C4-2B (cell line): ENCODE results near the gene TOX2.

Experiments used
- H3K27ac ChIP-seq: fragments of 450-650 bp; 2 replicates; pipeline ENCODE4 v1.5.1; 2017
- ZFX ChIP-seq: fragments of 450-650 bp; IDR thresholded peaks from 2 replicates; pipeline ENCODE4 v1.6.1; 2017
- TF ChIP-seq, protein P1 (sequence below): fragments of 450-650 bp; conservative IDR thresholded peaks from 2 replicates; pipeline ENCODE4 v1.5.1; 2017; ENCODE audit warnings: mild to moderate bottlenecking

The TOX2 gene

DNA sequence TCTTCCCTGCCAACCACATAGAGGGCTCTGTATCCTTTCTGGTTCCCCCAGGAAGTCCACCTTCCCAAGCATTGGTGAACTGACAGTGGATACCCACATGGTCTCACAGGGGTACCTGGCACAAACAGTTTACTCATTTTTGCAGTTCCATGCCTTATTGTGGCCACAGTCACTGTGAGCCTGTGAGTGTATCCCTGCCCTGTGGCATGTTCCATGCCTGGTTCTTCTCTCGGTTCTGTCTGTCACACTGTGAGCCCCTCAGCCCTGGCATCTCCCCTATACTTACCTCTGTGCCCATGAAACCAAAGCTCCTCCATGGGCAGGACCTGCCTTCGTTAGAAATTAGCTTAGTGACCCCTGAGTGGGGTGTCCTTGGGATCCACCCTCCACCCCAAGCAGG, 107.8 kb downstream of the TOX2 start:
- TF ChIP-seq ZFX, result no peak
- TF ChIP-seq, protein P1, sequence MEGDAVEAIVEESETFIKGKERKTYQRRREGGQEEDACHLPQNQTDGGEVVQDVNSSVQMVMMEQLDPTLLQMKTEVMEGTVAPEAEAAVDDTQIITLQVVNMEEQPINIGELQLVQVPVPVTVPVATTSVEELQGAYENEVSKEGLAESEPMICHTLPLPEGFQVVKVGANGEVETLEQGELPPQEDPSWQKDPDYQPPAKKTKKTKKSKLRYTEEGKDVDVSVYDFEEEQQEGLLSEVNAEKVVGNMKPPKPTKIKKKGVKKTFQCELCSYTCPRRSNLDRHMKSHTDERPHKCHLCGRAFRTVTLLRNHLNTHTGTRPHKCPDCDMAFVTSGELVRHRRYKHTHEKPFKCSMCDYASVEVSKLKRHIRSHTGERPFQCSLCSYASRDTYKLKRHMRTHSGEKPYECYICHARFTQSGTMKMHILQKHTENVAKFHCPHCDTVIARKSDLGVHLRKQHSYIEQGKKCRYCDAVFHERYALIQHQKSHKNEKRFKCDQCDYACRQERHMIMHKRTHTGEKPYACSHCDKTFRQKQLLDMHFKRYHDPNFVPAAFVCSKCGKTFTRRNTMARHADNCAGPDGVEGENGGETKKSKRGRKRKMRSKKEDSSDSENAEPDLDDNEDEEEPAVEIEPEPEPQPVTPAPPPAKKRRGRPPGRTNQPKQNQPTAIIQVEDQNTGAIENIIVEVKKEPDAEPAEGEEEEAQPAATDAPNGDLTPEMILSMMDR, result no peak
- H3K27ac ChIP-seq, result no peak overlapping the region

- H3K27ac ChIP-seq, result no peak overlapping the region
- no peak for TF ChIP-seq ZFX
- TF ChIP-seq, protein P1, result no peak
Observed at GRCh38 chr20:44023515-44024371, 109.1 kb downstream of the TOX2 start.

DNA sequence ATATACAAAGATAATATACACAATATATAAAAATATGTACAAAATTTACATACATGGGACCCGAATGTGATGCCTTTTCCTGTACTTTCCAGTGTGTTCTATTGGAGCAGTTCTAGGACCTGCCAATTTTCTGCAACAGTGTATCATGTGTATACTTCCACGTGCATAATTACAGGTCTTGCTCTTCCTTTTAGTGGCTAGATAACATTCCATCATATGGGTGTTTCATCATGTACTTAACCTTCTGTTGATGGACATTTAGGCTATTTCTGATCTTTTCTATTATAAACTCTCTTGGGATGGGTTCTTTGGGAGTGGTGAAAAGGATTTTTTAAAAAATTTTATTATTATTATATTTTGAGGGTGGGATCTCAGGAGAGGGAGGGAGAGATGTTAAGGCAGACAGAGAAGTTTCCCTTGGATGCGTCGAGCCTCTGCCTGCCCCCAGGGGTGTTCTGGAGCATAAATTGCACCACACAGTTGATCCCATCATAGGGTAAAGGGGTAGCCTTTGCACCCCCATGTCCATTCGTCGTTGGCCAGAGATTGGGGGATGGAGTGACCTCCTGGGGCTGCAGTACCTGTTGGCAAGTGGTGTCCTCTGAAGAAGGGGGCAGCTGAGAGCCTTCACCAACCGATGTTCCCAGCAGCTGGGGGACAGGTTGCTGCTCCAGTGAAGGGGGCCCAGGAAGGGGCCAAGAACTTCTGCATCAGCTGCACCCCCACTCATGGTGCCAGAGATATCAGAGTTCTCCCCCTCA, 110.3 kb downstream of the TOX2 start:
- no peak for TF ChIP-seq ZFX
- TF ChIP-seq, protein P1, result no peak
- H3K27ac ChIP-seq, result no peak overlapping the region

- TF ChIP-seq, protein P1, result no peak
- TF ChIP-seq ZFX, result no peak
- no peak overlapping the region for H3K27ac ChIP-seq
Observed at GRCh38 chr20:44025756-44026155, 111.1 kb downstream of the TOX2 start.

DNA sequence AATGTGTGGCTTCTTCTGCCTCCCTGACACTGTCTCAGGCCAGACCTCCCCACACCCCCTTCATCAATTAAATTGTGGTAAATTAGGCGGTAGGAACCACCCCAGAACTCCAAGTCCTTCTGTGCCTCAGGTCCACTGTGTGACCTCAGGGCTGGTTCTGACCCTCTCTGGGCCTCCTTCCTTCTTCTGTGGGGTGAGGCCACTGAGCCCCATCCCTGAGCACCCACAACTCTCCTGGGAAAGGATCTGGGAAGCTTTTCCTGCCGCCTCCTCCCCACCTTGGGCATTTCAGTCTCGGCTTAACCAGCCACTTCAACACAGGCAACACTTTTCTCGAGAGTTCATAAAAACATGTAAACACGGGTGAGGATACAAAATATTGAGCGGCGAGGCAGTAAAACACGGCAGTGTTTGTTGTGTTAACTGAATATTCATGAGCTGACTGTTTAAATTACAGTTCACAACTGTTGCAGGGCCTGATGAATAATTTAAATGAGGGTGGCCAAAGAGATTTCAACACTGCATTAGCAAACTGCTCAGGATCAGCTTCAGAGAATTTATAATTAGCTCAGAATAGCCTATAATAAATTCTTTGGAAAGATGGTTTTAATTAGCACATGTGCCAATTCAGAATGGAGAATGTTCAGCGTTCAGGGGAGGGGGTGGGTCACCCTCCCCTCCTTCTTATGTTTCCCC, 112.1 kb downstream of the TOX2 start:
- no peak for TF ChIP-seq ZFX
- TF ChIP-seq, protein P1, result no peak
- H3K27ac ChIP-seq, result no peak overlapping the region

GRCh38 chr20:44027343-44028002, 112.8 kb downstream of the TOX2 start:
- no peak for TF ChIP-seq ZFX
- TF ChIP-seq, protein P1, result no peak
- H3K27ac ChIP-seq, result no peak overlapping the region
